GM19239 (cell line): ENCODE measurements around the gene MUC5AC.

Source experiments
- DNase-seq: peaks from one replicate; pipeline ENCODE4 v3.0.0; 2011; ENCODE audit warnings: low spot score; ENCODE audit not compliant: insufficient read length
- FAIRE-seq: peaks from 2 replicates; lab custom pipeline; 2011; peaks lifted over from hg19 to GRCh38; lab: Jason Lieb, UNC

The MUC5AC gene

DNA sequence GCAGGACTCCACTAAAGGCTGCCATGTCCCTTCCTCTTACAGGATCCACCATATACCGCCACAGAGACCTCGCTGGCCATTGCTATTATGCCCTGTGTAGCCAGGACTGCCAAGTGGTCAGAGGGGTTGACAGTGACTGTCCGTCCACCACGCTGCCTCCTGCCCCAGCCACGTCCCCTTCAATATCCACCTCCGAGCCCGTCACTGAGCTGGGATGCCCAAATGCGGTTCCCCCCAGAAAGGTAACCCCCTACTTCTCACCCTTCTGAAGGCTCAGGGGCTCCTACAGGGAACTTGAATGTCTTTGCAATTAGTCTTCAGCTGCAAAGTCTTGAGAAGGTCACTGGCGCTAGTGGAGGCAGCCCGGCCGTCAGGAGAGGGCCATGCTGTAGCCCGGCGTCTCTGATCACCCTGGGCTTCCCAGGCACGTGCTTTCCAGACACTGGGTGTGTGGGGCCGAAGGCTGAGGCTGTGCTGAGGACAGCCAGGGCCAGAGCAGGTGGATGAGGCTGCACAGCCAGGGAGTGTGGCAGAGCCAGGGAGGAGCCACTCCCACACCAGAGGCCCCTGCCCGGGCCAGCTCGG is 35.1 kb downstream of the MUC5AC start:
- FAIRE-seq (no peak), DNase-seq (no peak)

DNA sequence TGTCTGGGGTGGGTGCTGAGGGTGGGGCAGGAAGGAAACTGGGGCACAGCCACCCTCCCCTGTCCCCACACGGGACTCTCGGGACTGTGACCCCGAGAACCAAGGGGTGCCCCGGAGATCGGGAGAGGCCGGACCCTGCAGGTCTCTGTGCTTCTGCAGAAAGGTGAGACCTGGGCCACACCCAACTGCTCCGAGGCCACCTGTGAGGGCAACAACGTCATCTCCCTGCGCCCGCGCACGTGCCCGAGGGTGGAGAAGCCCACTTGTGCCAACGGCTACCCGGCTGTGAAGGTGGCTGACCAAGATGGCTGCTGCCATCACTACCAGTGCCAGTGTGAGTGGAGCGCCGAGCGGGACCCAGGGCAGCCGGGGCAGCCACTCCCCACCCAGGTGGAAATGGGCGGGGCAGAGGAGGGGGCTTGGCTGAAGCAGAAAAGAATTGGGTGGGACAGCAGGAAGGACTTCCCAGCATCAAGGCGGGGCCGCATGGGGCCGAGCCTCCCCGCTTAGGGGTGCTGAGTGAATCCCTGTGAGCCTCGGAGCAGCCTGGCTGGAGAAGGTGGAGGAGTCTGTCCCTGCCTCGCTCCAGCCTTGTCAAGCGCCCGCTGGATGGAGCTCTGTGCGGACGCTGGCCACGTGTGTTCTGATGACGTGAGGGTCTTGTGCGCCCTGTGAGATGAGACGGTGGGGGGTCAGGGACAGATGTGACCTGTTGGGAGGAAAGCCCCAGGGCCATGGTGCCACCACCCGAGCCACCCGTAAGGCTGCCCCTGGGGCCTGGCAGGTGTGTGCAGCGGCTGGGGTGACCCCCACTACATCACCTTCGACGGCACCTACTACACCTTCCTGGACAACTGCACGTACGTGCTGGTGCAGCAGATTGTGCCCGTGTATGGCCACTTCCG is 35.8 kb downstream of the MUC5AC start:
- DNase-seq (no peak), FAIRE-seq (no peak)

DNA sequence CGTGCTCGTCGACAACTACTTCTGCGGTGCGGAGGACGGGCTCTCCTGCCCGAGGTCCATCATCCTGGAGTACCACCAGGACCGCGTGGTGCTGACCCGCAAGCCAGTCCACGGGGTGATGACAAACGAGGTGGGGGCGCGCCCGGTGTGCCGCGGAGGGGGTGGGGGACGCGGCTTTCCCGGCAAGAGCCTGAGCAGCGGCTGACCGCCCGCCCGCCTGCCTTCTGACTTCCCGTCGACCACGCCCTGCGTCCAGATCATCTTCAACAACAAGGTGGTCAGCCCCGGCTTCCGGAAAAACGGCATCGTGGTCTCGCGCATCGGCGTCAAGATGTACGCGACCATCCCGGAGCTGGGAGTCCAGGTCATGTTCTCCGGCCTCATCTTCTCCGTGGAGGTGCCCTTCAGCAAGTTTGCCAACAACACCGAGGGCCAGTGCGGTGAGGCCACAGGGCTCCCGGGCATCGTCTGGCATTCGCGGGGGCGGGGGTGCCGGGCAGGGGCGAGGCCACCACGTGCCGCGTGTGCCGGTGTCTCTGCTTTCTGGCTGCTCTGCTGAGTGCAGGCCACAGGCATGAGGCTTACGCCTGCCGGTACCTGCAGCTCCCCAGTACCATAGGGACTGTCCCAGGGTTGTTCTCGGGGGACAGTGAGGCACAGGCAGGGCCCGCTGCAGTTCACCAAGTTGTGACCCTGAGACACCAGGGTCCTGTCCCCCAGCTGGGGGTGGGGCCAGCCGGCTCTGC is 36.7 kb downstream of the MUC5AC start:
- no peak for FAIRE-seq
- no peak for DNase-seq

DNA sequence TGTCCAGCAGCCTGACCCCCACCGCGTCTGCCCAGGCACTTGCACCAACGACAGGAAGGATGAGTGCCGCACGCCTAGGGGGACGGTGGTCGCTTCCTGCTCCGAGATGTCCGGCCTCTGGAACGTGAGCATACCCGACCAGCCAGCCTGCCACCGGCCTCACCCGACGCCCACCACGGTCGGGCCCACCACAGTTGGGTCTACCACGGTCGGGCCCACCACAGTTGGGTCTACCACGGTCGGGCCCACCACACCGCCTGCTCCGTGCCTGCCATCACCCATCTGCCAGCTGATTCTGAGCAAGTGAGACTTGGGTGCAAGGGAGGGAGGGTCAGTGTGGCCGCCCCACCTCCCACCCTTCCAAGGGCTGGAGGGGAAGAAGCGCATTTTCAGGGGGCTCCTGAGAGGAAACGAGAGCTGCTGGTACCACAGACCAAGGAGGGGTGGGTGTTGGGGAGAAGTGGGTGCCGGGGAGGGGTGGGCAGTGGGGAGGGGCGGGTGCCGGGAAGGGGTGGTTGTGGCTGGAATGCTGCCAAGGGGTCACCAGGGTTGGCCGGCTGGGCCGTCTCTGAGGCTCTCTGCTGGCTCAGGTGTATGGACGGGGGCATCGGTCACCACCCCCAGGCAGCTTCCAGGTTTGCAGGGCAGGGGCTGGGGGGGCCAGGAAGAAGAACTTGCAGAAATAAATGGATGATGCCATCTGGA is 37.4 kb downstream of the MUC5AC start:
- no peak for DNase-seq
- FAIRE-seq: no peak

DNA sequence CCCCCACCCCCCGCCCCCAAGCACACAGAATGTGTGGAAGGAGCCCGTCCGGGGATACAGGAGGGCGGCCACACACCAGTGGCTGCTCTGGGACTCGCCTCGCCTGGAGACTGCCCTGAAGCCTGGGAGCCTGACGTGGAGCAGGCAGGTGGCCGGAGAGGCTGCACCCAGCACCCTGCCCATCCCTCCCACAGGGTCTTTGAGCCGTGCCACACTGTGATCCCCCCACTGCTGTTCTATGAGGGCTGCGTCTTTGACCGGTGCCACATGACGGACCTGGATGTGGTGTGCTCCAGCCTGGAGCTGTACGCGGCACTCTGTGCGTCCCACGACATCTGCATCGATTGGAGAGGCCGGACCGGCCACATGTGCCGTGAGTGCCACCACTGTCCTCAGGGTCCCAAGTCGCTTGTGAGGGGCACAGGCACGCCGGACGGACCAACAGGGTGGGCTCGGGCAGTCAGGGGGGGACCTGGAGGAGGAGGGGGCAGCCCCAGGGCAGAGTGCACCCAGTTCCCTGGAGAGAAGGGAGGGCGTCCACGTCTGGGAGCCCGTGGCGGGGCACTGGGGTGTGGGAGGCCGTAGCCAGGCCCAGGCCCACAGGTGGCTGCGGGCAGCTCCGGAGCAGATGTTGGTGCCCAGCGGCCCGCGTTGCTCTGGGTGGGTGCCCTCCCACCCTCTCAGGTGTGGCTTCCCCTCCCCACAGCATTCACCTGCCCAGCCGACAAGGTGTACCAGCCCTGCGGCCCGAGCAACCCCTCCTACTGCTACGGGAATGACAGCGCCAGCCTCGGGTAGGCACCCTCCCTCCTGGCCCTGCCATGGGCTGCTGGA is 38.1 kb downstream of the MUC5AC start:
- DNase-seq (no peak), FAIRE-seq (no peak)

DNA sequence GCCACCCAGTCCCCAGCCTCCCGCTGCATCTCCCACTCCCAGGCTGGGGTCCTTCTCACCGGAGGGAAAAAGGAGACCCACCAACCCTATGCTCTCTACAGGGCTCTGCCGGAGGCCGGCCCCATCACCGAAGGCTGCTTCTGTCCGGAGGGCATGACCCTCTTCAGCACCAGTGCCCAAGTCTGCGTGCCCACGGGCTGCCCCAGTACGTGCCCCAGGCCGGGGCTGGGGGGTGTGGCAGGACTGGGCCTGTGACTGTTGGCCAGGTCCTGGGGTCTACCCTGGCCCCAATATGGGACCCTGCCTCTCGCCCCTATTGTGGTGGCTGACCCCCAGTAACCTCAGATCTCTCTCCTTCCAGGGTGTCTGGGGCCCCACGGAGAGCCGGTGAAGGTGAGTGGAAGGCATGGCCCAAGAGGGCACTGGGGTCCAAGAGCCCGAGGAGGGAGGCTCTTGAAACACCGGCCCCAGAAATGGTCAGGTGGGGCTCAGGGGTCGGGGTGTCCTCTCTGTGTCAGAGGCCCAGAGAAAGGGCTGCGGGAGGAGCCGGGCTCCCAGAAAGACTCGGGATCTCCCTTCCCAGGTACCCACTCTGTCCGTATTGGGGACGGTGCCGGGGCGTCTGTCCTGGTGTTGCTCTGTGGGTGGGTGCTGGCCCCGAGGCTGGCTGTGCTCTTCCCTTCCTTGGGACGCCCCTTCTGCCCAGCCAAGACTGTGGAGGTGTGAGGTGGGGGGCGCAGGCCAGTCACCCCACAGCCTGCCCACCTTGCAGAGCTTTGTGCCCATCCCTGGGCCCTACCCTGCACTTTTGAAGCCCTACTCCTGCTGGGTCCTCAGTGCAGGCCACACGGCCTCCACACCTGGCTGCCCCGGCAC is 39.0 kb downstream of the MUC5AC start:
- FAIRE-seq (no peak), DNase-seq (no peak)

DNA sequence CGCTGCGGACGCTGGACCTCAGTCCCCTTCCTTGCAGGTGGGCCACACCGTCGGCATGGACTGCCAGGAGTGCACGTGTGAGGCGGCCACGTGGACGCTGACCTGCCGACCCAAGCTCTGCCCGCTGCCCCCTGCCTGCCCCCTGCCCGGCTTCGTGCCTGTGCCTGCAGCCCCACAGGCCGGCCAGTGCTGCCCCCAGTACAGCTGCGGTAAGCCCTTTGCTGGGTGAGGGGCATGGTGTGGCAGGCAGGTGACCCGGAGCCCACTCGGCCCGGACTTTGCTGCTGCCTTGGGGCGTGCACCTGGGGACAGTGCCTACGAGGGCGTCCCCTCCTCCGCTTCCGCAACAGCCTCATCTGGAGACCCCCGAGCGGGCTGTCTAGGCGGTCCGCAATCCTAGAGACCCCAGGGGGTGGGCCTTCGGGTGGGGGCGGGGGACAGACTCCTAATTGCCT is 39.7 kb downstream of the MUC5AC start:
- FAIRE-seq: no peak

DNA sequence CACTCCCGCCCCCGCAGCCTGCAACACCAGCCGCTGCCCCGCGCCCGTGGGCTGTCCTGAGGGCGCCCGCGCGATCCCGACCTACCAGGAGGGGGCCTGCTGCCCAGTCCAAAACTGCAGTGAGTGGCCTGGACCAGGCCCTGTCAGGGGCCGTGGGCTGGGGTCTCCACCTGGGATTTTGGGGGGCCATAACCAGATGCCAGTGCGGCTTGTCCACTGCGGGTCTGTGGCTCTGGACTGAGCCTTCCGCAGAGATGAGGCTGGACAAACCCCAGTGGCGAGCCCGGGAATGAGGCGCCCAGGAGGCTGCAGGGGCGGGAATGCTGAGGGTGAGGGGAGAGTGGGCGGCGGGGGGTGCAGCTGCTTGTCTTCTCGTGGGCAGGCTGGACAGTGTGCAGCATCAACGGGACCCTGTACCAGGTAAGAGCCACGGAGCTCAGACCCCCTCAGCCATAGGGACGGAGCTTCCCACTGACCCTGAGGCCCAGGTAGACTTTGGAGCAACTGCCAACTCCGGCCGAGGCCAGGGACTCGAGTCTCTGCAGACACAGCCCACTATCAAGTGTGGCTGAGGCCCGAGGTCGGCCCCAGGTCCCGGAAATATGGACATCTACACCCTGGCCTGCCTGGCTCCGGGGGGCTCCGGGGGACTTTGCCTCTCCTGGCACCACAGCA is 40.3 kb downstream of the MUC5AC start:
- FAIRE-seq (no peak), DNase-seq (no peak)

More for the DNA sequence above, 39.7 kb downstream of the MUC5AC start:
- DNase-seq: no peak

DNA sequence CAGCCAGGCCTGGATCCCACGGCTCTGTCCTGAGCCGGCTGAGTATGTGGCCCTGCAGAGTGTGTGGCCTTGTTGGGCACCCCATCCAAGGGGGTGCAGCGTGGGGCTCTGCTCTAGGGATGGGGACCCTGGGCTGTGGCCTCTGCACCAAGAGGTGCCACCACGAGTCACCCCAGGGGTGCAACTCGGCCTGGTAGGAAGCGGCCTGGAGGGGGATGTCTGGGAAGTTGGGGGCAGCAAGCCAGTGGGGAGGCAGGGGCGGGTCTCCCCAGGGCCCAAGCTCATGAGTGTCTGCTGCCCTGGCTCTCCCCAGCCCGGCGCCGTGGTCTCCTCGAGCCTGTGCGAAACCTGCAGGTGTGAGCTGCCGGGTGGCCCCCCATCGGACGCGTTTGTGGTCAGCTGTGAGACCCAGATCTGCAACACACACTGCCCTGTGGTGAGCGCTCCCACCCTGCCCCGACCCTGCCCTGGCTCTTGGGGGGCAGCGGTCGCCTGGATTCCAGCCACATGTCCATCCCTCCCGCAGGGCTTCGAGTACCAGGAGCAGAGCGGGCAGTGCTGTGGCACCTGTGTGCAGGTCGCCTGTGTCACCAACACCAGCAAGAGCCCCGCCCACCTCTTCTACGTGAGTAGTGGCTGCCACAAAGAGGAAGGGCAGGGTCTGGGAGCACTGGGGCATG is 40.9 kb downstream of the MUC5AC start:
- DNase-seq: no peak
- no peak for FAIRE-seq

DNA sequence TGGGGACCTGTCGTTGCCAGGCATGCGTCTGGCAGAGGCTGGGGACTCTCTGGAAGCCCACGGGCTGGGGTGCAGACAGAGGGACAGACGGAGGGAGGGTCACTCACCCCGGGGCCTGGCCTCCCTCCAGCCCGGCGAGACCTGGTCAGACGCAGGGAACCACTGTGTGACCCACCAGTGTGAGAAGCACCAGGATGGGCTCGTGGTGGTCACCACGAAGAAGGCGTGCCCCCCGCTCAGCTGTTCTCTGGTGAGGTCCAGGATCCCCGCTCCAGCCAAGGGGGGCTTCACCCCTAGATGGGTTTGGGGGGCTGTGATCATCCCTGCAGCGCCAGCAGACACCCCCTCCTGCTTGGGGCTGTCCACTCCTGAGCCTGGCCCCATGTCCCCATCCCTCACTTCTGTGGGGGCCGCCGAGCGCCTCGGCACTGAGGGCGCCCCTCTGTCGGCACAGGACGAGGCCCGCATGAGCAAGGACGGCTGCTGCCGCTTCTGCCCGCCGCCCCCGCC is 41.5 kb downstream of the MUC5AC start:
- FAIRE-seq: no peak

DNA sequence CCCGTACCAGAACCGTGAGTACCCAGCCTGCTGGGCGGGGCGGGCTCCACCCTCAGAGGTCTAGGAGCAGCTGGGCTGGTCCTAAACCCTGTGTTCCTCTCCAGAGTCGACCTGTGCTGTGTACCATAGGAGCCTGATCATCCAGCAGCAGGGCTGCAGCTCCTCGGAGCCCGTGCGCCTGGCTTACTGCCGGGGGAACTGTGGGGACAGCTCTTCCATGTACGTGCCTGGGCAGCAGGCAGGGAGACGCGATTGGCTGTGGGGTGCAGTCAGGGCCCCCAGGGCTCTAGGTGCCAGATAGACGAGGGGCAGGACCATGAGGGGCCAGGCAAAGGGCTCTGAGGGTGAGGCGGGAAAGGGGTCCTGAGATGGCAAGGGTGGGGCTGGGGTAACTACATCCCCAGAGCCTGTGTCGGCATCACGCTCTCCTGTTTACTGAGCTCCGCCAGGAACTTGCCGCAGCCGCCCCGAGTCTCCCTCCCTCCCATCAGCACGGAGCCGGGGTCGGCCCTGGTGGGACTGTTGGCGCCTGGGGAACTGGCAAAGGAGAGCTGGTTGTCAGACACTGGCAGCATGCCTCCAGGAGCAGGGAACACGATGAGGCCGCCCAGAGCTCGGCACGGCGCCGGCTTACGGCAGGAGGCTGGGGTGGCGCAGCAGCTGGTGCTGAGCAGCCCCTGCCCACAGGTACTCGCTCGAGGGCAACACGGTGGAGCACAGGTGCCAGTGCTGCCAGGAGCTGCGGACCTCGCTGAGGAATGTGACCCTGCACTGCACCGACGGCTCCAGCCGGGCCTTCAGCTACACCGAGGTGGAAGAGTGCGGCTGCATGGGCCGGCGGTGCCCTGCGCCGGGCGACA is 42.2 kb downstream of the MUC5AC start:
- FAIRE-seq (no peak), DNase-seq (no peak)

More for the DNA sequence above, 41.5 kb downstream of the MUC5AC start:
- DNase-seq: no peak

DNA sequence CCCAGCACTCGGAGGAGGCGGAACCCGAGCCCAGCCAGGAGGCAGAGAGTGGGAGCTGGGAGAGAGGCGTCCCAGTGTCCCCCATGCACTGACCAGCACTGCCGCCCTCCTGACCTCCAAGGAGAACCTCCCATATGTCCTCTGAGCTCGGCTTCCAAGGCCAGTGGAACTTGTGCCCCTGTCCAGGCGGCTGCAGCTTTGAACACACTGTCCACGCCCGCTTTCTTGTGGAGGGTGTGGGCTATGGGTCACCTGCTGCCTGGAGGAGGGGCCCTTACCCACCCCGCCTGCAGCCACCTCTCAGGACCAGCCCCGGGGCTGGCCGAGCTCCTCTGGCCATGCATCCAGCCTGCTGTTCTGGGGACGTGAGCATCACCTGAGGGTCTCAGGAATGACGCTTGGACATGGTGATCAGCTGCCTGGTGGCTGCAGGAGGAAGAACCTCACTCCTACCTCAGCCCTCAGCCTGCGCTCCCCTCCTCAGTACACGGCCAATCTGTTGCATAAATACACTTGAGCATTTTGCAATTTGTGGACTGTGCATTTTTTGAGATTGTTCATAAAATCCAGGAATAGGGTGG is 42.9 kb downstream of the MUC5AC start:
- DNase-seq: no peak
- FAIRE-seq: no peak

DNA sequence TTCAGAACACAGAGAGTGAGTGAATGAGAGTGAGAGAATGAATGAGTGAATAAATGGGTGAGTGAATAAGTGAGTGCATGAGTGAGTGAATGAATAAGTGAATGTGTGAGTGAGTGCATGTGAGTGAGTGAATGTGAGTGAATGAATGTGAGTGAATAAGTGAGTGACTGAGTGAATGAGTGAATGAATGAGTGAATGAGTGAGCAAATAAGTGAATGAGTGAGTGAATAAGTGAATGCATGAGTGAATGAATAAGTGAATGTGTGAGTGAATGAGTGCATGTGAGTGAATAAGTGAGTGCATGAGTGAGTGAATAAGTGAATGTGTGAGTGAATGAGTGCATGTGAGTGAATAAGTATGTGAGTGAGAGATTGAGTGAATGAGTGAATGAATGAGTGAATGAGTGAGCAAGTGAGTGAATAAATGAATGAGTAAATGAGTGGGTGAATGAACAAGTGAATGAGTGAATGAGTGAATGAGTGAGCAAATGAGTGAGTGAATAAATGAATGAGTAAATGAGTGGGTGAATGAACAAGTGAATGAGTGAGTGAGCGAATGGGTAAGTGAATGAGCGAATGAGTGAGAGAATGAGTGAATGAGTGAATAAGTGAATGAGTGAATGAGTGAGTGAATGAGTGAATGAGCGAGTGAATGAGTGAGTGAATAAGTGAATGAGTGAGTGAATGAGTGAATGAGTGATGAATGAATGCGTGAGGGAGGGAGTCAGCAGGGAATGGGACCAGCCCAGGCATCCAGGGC is 43.8 kb downstream of the MUC5AC start:
- no peak for FAIRE-seq

DNA sequence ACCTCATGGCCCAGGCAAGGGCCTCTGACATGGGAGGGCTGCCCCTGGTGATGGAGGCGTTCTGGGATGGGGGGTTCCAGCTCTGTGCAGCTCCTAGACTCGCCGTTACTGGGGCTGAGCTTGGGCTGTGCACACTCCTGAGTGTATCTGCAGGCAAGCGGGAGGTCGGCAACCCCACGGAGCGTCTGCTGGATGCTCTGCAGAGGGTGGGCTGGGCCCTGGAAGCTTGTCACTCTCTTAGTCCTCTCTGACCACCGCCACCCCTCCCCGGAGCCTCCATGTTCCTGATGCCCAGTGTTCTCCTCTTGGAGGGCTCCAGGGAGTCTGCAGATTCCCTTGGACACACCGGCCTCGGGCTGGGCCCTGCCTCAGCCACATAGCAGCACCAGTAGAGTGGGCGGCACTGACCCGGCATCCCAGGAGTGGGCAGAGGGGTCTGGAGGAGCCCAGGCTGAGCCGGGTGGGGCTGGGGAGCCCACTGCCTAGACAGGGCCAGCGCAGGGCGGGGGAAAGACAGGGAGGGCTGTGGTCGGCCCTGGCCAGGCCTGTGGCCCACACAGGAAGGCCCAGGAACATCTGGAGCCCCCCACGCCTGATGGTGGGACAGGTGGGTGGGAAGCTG is 44.5 kb downstream of the MUC5AC start:
- FAIRE-seq (no peak), DNase-seq (no peak)

More for the DNA sequence above, 43.8 kb downstream of the MUC5AC start:
- DNase-seq: no peak
